Activated CD8-positive, alpha-beta memory T cell treated with anti-CD3 and anti-CD28 coated beads for 36 hours (primary cell): ENCODE results near the gene MAP3K9. TPM values are rescaled to one million over a fixed set of nuclear protein-coding genes. Genes with fewer than 3 reads are reported as not detected.

Source experiments
- CTCF ChIA-PET: fragments of 350-600 bp; sonication (Branson Sonifier 250); formaldehyde crosslinking; loops from one replicate; lab custom pipeline; 2021; ENCODE audit warnings: antibody characterized with exemption; lab: Charles Lee
- POLR2A ChIA-PET: fragments of 350-600 bp; sonication (Branson Sonifier 250); formaldehyde crosslinking; loops from one replicate; lab custom pipeline; 2021; ENCODE audit warnings: antibody characterized with exemption; lab: Charles Lee
- total RNA-seq, 2 experiments: library from RNA; stranded (reverse); gene quantifications; one replicate each; pipeline ENCODE4 v1.2.3, GENCODE V29; 2021

MAP3K9 gene
- total RNA-seq, 2 experiments from 2014 or later = 5.5 to 5.7 TPM

DNA sequence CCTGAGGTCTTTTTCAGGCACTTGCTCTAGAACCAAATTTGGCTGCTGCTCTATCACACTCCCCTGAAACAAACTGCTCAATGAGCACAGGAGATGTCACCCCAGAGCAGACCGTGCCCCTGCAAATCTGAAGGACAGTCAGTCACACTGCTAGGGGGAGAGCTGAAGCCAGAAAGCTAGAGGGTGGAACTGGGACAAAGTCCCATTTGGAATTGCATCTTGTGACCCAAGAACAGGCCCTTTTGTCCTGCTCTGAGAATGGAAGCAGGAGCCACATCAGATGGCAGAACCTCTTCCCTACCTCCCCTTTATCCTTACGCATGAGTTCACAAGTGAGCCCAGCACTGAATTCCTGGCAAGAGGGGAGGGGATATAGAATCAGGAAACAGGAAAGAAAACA, 64.7 kb downstream of the MAP3K9 start:
- ChIA-PET CTCF (no interaction called here), POLR2A (no interaction called here)

DNA sequence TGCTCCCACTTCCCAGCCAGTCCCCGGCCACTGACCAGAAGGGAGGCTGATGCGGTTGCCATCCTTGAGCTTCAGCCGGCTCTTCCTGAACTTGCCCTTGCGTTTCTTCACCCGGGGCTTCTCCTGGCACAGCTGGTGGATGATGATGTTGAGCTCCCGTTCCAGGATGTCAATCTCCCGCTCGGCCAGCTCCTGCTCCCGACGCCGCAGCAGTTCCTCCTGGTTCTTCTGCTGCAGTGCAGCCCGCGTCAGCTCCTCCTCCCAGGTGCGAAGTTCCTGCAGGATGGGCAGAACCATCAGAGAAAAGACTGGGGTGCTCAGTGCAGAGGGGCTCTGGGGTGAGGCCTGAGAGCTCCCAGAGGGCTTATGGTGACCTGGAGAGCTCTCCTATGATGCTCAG, 67.0 kb downstream of the MAP3K9 start:
- ChIA-PET POLR2A (no interaction called here), CTCF (no interaction called here)

DNA sequence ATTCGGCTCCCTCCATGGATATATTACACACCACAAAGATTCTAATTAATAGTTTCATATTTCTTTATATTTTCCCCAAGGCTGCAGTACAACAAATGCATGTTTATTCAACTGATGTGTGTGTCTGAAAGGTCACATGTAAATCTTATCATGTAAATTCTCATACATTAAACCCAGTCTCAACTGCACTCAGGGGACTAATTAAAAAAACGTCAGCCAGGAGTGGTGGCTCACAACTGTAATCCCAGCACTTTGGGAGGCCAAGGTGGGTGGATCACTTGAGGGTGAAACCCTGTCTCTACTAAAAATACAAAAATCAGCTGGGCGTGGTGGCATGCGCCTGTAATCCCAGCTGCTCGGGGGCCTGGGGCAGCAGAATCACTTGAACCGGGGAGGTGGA, 67.8 kb downstream of the MAP3K9 start:
- CTCF ChIA-PET = no interaction called here
- POLR2A ChIA-PET = no interaction called here

DNA sequence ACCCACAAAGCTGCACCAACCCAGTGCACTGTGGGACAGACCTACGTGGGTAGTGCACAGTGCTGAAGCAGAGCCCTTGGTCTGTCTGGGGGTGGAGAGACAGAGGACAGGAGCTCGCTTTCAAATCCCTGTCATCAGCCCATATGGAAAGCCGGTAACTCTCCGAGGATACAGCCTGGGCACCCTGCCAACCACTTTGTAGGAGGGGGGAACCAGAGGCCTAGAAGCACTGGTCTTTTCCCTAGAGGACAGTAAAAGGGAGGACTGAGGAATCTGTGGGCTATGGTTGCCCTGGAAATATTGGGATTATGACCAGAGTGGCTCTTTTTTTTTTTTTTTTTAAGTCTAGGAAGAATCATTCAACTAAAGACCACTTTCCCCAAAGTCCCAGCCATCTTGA, 74.3 kb downstream of the MAP3K9 start:
- ChIA-PET POLR2A (no interaction called here), CTCF (no interaction called here)

DNA sequence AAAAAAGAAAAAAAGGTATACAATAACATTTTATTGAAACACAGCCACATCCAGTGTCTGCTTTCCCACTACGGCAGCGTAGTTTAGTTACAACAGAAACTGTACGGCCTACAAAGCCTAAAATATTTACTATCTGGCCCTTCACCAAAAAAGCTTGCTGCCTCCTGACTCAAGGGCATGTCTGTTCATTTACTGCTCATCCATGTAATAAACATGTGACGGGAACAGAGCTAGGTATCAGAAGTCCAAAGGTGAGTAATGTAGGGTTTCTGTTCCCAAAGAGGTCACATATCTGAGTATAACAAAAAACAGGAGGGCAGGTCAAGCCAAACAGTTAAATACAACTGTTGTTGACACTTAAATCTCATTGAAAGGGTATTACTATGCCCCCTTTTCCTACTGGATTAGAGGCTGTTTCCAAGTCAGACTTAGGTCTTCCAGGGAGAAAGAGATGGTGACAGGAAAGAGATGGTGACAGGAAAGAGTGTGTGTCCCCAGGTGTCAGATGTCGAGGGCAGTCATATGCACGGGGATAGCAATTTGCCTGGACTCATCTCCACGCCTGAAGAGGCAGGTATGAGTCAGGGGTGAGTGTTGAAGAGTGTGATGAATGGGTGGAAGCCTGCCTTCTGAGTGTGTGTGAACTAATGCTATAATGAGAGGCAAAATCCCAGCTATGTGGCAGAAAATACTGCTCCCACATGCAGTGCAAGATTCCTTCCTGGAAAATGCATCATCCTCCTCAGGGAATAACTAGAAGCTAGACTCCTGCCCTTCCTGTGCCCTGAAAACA, 77.7 kb downstream of the MAP3K9 start:
- ChIA-PET CTCF (interaction anchor here (1.5 kb wide), 1 partner anchor 86 kb away, joined by 3 read pairs; no protein-coding TSS in a partner anchor), POLR2A (no interaction called here)

DNA sequence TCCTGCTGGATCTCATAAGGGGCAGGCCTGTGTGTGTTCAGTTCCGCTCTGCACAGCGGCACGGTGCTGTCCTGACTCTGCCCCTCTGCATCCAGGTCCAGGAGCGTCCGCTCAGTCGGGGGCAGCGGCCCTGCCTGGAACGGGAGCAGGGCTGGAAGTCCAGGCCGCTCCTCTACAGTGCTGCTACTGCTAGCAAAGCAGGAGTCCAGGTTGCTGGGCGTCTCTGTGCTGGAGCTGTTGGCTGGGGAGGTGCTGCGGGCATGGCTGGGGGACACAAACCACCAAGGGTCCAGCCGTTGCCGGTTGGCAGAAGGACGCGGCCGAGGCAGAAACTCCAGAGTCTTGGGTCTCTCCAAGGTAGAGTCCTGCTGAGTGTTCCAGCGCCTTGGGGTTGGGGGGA, 78.9 kb downstream of the MAP3K9 start:
- ChIA-PET CTCF (no interaction called here), POLR2A (no interaction called here)

DNA sequence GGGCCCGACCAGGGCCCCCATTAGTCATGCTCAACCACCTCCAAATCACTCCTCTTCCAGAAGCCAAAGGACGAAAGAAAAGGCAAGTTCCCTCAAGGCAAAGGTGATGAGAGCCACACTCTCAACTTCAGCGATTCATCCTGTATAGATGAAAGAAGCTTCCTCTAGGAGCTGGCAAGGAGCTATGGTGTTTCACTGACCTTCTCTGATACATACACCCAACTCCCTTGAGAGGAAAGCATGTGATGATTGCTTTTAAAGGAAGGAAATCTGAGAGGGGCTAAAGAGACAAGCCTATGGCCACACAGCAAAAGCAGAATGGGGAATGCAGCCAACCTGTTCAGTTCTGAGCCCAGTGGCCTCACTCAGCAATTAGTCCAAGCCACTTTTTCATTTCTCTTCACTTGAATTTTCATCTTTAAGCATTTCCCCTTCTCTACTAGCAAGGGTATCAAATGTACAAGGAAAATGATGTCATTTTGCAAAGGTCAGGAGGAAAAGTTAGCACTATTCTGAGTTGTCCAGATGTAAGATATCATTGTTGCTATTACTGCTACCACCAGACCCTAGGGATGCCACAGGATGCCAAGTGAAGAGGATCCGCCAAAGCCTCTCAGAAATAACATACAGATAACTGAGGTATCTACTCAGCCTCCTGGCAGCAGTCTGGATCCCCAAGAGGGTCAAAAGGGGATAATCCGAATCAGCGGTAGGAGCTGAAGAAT, 82.5 kb downstream of the MAP3K9 start:
- ChIA-PET CTCF (no interaction called here), POLR2A (no interaction called here)

DNA sequence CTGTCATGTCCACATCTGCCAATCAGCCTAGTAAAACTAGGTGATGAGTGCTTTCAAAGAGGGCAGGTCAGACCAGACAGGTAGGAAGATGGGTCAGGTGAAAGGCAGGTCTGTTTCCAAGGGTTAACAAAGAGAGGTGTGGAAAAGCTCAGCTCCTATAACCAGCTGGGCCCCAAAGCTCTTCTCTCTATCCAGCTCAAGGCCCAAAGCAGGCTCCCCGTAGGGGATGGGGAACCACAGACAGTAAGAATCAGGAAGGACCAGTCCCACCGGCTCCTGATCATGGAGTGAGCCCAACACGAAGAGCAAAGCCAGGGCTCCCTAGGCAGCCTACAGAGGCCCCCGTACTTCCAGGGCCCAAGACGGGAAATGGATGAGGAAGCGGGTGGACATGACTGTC, 84.4 kb downstream of the MAP3K9 start:
- POLR2A ChIA-PET = no interaction called here
- CTCF ChIA-PET = no interaction called here

DNA sequence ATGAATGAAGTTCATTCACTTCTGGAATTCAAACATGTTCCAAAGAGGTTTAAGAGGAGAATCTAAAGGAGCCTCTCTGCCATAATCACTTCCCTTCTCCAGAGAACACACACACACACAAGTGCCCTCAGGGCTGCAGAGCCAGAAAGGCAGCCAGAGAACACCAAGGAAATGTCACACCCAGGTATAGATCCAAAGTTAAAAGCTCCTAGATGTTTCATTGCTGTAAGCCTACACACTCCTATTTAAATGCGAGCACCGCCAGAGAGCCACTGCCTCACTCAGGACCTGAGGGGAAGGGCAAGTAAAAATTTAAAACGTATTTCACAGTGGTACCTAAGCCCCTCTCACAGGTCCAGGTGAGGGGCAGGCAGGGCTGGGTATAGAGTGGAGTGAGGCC, 85.2 kb downstream of the MAP3K9 start:
- POLR2A ChIA-PET = no interaction called here
- CTCF ChIA-PET = no interaction called here

DNA sequence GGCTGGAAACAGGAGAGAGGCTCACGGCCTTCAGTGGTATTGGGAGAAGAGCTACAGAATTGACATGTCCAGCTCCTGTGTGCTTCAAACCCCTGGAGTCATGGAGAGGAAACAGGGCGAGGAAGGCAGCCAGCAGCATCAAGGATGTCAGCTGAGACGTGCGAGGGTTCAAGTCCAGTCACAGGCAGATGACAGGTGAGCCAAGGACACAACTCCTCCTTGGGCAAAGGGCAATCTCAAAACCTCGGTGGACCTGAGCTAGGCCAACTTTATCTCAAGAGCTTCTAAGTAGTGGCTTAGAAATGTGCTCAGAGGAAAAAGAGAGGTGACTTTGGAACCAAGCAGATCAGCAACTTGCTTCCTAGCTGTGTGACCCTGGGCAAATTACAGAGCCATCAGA, 86.0 kb downstream of the MAP3K9 start:
- POLR2A ChIA-PET = no interaction called here
- CTCF ChIA-PET = interaction anchor here (1.1 kb wide), 1 partner anchor 22 kb away, joined by 3 read pairs; no protein-coding TSS in a partner anchor

DNA sequence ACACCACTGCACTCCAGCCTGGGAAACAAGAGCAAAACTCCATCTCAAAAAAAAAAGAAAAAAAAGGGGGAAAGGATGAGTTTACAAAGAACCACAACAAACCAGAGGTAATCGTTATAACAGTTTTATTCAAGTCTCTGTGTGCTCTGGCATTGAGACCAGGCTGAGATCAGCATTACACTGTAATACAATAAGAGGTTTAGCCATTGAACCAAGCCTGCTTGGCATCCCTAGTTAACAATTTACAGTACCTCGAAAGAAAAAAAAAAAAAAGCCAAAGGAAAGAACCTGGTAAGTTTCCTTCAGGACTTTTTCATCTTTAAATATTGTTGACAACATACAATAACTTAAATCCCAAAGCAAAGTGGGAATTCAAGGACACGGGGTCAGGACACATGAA, 86.9 kb downstream of the MAP3K9 start:
- CTCF ChIA-PET = no interaction called here

DNA sequence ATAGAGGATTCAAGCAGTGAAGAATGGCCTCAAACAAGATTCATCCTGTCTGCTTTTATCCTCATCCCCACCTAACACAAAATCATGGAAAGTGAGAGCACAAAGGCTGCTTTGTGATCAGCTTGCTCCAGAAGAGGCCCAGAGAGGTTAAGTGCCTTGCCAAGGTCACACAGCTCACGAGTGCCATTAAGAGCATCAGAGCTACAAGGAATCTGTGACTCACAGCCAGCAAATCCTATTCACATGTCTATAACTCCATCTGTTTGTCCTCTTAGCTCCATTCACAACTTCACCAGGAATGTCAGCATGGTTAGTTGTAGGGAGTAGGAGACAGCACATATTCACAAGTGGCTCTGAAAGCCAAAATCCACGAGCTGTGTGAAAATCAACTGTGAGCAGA, 87.8 kb downstream of the MAP3K9 start:
- ChIA-PET CTCF (no interaction called here), POLR2A (no interaction called here)

More for the DNA sequence above, 86.9 kb downstream of the MAP3K9 start:
- POLR2A ChIA-PET = interaction anchor here (0.5 kb wide), 1 partner anchor 201 kb away, joined by 4 read pairs; no protein-coding TSS in a partner anchor

DNA sequence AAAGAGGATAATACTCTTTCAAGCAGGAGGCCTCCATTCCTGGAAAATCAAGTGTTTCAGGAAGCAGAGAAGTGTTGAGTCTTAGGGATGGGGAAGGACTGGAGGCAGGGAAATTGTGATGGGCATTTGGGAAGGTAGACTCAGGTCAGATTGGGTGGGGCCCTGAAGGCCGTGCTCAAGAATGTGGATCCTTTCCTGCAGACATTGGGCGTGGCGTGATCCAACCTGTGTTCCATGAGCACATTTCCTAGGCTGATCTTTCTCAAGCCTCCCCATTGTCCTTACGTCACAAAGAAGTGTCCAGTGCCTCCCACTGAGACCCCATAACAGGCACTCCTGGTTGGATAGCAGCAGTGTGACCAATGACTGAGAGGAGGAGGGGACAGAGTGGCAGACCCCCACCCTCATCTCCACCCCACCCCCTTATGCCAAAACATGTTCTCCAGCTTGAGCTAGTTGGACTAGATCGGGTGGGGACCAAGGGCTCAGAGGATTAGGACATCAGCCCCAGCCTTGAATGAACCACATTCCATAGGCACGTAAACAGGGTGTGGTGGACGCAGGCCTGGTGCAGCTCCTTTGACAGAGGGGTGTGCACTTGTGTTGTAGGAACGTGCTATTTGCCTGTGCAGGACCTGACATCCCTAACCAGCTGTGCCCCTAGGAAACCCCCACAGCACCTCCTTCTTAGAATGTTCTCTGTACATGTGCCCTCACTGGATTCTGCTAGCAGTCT, 90.8 kb downstream of the MAP3K9 start:
- ChIA-PET CTCF (no interaction called here), POLR2A (no interaction called here)

DNA sequence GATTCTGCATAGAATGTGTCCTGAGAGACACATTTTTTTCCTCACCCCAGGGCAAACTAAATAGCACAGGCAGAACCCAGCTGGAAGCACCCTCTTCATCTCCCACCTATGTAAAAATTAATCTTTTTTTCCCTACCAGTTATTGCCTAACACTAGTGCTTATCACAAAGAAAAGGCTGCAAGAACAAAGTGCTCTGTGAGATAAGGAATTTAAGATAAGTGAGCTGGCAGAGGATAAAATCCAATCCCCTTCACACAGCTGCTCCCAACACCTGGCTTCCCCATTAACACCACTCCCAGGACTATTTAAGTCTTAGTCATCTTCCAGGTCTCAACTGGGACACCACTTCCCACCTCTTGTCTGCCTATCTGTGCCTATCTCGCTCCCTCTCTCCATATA, 92.4 kb downstream of the MAP3K9 start:
- ChIA-PET CTCF (no interaction called here), POLR2A (no interaction called here)

DNA sequence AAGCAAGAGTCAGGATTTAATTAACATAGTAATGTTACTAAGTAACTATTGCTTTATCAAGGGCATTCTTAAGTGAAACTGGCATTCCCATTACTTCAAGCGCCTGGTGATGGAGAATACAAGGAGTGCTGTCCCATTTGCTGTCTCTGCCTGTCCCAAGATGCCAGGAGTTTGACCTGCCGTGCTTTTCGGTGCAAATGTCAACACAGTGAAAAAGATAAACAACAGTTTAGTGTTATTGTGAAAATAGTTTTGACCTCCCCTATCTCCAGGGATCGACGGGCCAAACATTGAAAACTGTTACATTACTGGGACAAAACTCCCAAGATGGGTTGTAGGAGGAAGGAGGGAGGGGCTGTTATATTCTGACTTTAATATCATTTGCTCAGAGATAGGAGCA, 92.8 kb downstream of the MAP3K9 start:
- CTCF ChIA-PET = no interaction called here

DNA sequence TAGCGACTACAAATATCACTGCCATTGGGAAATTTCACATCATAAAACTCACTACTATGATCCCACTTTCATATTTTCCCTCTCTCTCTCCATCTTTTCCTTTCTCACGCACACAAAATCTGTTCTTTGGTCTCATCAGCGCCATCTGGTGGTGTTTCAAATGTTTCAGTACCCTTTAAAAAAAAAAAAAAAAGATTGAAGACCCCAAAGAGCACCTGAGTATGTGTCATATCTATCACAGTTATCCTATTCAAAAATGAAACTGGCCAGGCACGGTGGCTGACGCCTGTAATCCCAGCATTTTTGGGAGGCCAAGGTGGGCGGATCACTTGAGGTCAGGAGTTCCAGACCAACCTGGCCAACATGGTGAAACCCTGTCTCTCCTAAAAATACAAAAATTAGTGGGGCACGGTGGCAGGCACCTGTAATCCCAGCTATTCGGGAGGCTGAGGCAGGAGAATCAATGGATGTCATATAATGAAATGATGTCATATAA, 95.2 kb downstream of the MAP3K9 start:
- CTCF ChIA-PET = interaction anchor here (0.7 to 1.8 kb wide), 5 partner anchors 73 to 264 kb away, joined by 4 to 5 read pairs (median 4); partner anchors contain the start of gene TTC9
- POLR2A ChIA-PET = interaction anchor here (0.7 kb wide), 1 partner anchor 71 kb away, joined by 3 read pairs; no protein-coding TSS in a partner anchor

More for the DNA sequence above, 92.8 kb downstream of the MAP3K9 start:
- POLR2A ChIA-PET = no interaction called here

DNA sequence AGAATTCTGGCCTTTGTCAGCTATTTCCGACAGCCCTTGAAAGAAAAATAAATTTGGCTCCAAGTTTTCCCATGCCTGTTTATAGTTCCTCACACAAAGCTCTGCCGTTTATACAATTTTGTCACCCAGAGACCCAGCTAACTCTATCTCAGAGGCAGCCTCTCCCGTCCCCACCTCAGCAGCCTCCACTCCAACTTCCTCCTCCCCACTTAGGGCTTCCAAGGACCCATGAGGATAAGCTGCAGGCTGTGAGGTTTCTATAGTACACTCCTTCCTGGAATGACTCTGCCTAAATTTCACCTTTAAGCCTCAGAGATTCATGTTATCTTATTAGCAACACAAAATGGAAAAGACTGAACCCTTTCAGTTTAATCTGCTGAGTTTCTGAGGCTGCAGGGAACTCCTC, 95.8 kb downstream of the MAP3K9 start:
- ChIA-PET CTCF (interaction anchor here (0.6 to 1.8 kb wide), 6 partner anchors 72 to 265 kb away, joined by 3 to 5 read pairs (median 4); partner anchors contain the start of genes MAP3K9 and TTC9), POLR2A (interaction anchor here (0.7 kb wide), 1 partner anchor 71 kb away, joined by 3 read pairs; no protein-coding TSS in a partner anchor)

DNA sequence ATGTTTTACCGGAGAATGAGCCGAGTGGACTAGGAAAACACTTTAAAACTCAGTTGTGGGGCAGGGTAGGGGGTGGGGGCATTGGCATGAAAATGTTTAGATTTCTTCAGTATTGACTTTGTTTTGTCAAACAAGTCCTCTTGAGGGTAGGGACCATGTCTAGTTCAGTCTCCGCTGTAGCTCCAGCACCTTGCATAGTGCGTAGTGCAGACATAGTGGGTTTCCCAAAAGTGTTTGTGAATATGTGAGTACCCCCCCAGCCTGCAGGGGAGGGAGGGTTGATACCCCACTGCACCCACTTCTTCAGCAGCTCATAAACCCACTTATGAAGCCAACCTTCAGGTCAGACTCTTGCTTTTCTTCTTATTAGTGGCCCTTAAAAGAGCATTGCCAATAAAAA, 96.2 kb downstream of the MAP3K9 start:
- ChIA-PET CTCF (interaction anchor here (0.6 to 1.8 kb wide), 5 partner anchors 72 to 111 kb away, joined by 3 to 5 read pairs (median 4); partner anchors contain the start of genes MAP3K9 and TTC9), POLR2A (interaction anchor here (0.7 kb wide), 1 partner anchor 70 kb away, joined by 3 read pairs; no protein-coding TSS in a partner anchor)

DNA sequence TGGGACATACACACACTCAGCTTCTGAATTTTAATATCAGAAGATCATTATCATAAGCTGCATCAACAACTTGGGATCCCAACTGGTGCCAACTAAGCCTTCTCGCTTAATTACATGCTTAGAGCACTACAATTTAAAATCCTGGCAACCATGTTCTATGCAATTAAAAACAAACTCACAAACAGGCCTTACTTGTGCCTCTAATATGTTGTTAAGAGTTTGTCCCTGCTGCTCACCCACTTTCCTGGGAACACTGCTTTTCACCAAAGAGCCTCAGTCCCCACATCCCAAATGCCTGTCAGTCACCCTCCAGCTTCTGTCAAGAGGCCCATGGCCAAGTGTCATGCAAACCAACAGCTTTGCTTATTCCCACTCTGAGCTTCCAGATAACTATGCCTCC, 97.9 kb downstream of the MAP3K9 start:
- ChIA-PET POLR2A (no interaction called here), CTCF (no interaction called here)
